Measurements from ENCODE around the gene CCNJL. TPM values are rescaled to one million over a fixed set of nuclear protein-coding genes. Genes with fewer than 3 reads are reported as not detected.

CCNJL gene
- total RNA-seq, 1 donor from 2014 or later, result 8.4 TPM

DNA sequence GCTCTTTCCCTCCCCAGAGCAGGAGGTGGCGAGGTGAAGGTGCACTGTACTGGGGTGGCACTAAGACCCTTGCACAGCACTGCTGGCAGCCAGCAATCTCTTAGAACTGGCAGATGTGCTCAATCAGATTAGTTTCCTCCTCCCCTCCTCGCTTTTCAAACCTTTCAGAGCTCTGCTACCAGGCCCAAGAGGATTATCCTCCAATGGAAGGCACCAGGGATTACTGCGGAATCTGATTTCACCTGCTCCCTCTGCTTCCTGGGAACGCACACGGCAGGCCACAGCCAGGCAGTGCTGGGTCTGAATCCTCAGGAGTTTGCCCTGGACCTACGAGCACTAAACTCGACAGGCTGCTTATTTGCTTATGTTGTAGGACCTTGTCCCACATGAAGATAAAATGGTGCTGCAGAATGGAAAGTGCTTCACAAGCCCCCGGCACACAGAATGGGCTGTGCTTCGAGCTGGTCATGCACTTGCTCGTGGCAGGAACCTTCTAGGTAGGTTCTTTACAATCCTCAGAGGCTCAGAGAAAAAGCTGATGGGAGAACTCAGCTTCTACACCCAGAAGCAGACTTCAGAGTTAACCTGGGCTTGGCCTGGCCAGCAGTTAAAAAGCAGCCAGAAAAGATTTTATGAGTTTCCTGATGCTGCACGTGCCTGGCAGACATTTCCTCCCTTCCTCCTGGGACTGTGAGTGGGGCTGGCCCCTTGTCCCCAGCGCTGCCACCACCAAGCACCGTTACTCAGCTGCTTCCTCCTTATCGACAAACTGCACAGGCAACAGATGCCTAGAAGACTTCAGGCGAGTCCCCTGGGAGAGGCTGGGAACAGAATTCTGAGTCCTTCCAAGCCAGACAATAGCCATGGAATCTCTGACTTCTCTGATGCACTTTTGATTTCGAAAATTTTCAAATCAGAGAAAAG lies 50.0 kb downstream of the CCNJL start:
- no peak for DNase-seq (ENCODE audit: extremely low spot score, unreplicated experiment)
- TF ChIP-seq, protein P1, sequence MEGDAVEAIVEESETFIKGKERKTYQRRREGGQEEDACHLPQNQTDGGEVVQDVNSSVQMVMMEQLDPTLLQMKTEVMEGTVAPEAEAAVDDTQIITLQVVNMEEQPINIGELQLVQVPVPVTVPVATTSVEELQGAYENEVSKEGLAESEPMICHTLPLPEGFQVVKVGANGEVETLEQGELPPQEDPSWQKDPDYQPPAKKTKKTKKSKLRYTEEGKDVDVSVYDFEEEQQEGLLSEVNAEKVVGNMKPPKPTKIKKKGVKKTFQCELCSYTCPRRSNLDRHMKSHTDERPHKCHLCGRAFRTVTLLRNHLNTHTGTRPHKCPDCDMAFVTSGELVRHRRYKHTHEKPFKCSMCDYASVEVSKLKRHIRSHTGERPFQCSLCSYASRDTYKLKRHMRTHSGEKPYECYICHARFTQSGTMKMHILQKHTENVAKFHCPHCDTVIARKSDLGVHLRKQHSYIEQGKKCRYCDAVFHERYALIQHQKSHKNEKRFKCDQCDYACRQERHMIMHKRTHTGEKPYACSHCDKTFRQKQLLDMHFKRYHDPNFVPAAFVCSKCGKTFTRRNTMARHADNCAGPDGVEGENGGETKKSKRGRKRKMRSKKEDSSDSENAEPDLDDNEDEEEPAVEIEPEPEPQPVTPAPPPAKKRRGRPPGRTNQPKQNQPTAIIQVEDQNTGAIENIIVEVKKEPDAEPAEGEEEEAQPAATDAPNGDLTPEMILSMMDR (IDR thresholded peaks at IDR 0.05), result no peak
- Mint-ChIP-seq H3K4me3 (ENCODE audit: unreplicated experiment) (no peak overlapping the region), H3K27me3 (ENCODE audit: unreplicated experiment) (no peaks in the 10 kb centered on the region), H3K27ac (ENCODE audit: unreplicated experiment) (no peak overlapping the region), H3K36me3 (ENCODE audit: unreplicated experiment) (peaks cover 13% of the 10 kb centered on the region), H3K4me1 (ENCODE audit: unreplicated experiment) (peaks cover 4% of the 10 kb centered on the region), H3K9me3 (ENCODE audit: unreplicated experiment) (no peaks in the 10 kb centered on the region)

DNA sequence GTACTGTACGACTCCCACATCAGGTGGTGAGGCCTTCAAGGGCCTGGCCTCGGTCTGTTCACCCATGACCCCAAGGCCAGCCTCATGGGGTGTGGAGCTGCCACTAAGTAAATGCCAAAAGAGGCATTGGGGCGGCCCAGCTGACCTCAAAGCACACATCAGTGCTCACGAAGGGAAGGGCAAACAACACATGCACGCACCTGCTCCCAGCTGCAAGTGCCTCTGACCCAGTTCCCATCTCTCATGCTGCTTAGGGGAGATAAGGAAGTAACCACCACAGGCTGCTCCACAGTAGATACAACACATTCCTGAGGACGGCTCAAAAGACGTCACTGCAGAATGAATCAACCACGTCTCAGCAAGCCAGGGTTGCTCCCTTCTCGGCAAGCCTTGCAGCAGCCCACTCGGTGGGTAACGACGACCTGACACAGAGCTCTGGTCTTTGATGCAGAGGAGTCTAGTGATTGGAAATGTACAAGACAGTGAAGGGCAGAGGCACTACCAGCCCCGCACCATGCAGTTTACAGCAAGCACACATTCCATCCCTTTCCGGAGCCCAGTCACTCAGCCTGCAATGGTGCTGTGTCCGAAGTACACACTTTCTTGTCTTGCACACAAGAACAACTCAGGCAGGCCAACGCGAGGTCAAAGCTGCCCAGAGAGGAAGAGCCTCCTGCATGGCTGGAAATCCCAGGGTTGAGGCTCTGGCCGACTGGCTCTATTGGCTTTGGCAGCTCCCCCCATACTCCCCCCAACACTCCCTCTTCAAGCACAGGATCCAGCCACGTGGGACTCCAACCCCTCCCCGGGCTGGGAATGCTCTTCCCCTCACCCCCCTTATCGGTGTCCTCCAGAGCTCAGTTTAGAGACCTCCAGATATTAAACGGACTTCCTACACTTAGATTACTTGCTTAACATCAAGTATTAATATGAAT lies 51.2 kb downstream of the CCNJL start:
- peaks cover 4% of the 10 kb centered on the region for H3K4me1 Mint-ChIP-seq (ENCODE audit: unreplicated experiment)
- no peak overlapping the region for H3K27ac Mint-ChIP-seq (ENCODE audit: unreplicated experiment)
- peaks cover 14% of the 10 kb centered on the region for H3K36me3 Mint-ChIP-seq (ENCODE audit: unreplicated experiment)
- no peaks in the 10 kb centered on the region for H3K27me3 Mint-ChIP-seq (ENCODE audit: unreplicated experiment)
- TF ChIP-seq, protein P1 (IDR thresholded peaks at IDR 0.05), result no peak
- H3K9me3 Mint-ChIP-seq (ENCODE audit: unreplicated experiment), result no peaks in the 10 kb centered on the region
- H3K4me3 Mint-ChIP-seq (ENCODE audit: unreplicated experiment), result no peak overlapping the region
- no peak for DNase-seq (ENCODE audit: extremely low spot score, unreplicated experiment)

DNA sequence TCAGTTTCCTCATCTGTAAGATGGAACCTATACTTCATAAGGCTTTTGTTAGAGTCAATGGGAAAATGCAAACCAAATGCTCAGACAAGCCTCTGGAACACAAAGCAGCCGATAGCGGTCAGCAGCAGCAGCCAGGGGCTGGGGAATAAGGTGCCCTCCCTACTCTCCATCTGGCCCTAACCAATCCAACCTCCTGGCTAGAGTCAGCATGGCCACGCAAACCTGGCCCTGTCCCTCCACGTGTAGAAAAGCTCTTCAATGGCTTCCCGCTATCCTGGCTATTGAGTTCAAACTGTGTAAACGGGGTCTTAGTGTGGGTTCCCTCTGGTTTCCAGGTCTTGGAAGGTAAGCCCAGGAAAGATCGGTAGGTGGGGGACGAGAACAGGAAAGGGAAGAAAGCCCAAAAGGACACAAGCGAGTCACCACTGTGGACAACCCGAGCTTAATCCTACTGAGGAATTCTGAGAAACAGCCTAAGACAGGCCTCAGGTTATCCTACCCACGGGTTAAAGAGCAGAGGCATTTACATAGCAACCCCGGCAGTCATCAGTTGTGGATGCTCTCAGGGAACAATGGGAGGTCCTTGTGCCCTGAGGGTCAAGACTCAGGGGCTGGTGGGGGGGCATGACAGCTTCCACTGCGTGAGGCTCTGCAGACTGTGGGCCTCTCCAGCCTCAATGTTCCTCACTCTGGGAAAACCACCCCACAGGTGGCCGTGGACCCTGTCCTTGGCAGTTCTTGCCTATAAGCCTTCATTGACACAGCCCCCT lies 52.2 kb downstream of the CCNJL start:
- Mint-ChIP-seq H3K27me3 (ENCODE audit: unreplicated experiment) (no peaks in the 10 kb centered on the region), H3K36me3 (ENCODE audit: unreplicated experiment) (peaks cover 12% of the 10 kb centered on the region), H3K27ac (ENCODE audit: unreplicated experiment) (no peak overlapping the region), H3K4me1 (ENCODE audit: unreplicated experiment) (peaks cover 4% of the 10 kb centered on the region), H3K4me3 (ENCODE audit: unreplicated experiment) (no peak overlapping the region), H3K9me3 (ENCODE audit: unreplicated experiment) (no peaks in the 10 kb centered on the region)
- no peak for DNase-seq (ENCODE audit: extremely low spot score, unreplicated experiment)
- TF ChIP-seq, protein P1 (IDR thresholded peaks at IDR 0.05), result no peak

DNA sequence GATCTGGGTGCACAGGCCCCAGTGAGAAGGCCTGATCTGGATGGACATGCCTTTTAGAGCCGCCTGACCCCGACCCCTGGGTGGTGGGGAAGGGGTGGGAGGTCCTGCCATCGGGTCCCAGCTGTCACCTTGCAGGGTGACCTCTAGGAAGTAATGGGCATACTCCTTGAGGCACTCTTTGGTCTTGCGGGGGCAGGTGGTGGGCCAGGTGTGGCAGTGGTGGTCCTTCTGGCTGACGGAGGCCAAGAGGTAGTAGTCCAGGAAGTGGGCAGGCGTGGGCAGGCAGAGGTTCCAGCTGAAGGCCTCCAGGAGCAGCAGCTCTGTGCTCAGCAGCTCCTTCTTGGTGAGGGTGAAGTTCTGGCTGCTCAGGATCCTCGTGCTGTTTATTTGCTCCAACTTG lies 53.0 kb downstream of the CCNJL start:
- Mint-ChIP-seq H3K36me3 (ENCODE audit: unreplicated experiment) (peaks cover 11% of the 10 kb centered on the region), H3K4me3 (ENCODE audit: unreplicated experiment) (no peak overlapping the region), H3K4me1 (ENCODE audit: unreplicated experiment) (peaks cover 4% of the 10 kb centered on the region), H3K27me3 (ENCODE audit: unreplicated experiment) (no peaks in the 10 kb centered on the region), H3K9me3 (ENCODE audit: unreplicated experiment) (no peaks in the 10 kb centered on the region), H3K27ac (ENCODE audit: unreplicated experiment) (no peak overlapping the region)
- TF ChIP-seq, protein P1 (IDR thresholded peaks at IDR 0.05), result no peak
- no peak for DNase-seq (ENCODE audit: extremely low spot score, unreplicated experiment)
